Vagina (tissue), 2 donors: Measurements from ENCODE around the gene CIAPIN1. TPM values are rescaled to one million over a fixed set of nuclear protein-coding genes. Genes with fewer than 3 reads are reported as not detected.
A peak's percentile ranks its signal among the peaks of the same experiment; 100 is the strongest.

ENCODE experiments used
- DNase-seq, 2 donors: peaks; one replicate each; pipeline ENCODE4 v3.0.0-alpha.2; 2017; ENCODE audit errors: extremely low spot score in 2 of 2
- H3K27ac ChIP-seq: fragments of 200-600 bp; sonication (generic); one replicate; pipeline ENCODE4 v1.5.1; 2019
- H3K27me3 ChIP-seq: fragments of 200-600 bp; sonication (generic); one replicate; pipeline ENCODE4 v1.5.1; 2019
- H3K36me3 ChIP-seq, 2 donors: fragments of 200-600 bp; sonication (generic); one replicate each; pipeline ENCODE4 v1.5.1; 2017 to 2019
- H3K4me1 ChIP-seq: fragments of 200-600 bp; sonication (generic); one replicate; pipeline ENCODE4 v1.5.1; 2019
- H3K4me3 ChIP-seq, 2 donors: fragments of 200-600 bp; sonication (generic); 1 replicate in 1 of 2; 2 replicates in 1 of 2; pipeline ENCODE4 v1.5.1; 2016 to 2019
- H3K9me3 ChIP-seq: fragments of 200-600 bp; sonication (generic); one replicate; pipeline ENCODE4 v1.5.1; 2019
- POLR2A ChIP-seq, 2 donors: fragments of 450-650 bp; IDR thresholded peaks; one replicate each; pipeline ENCODE4 v1.6.1; 2017; ENCODE audit warnings: antibody characterized with exemption in 2 of 2, mild to moderate bottlenecking in 2 of 2, moderate library complexity in 2 of 2
- POLR2AphosphoS5 ChIP-seq, 2 donors: sonication (generic); formaldehyde crosslinking; IDR thresholded peaks; one replicate each; pipeline ENCODE4 v1.9.0; 2017; ENCODE audit warnings: antibody characterized with exemption in 2 of 2, mild to moderate bottlenecking in 2 of 2, low read depth in 1 of 2; ENCODE audit not compliant: insufficient read depth in 1 of 2
- intact Hi-C: fragments of 100-400 bp; cut with DNase I; formaldehyde crosslinking; loops from one replicate; pipeline ENCODE4 v1.15.1; 2023
- total RNA-seq: library from RNA; depleted of rRNA; stranded (reverse); fragments of >200 nt; gene quantifications from one replicate; pipeline ENCODE4 v1.2.3, GENCODE V29; 2016
- TF ChIP-seq, protein P1 (sequence below), 3 experiments: fragments of 450-650 bp in 2 of 3; fragments of 200-600 bp in 1 of 3; sonication (generic) in 1 of 3; IDR thresholded peaks; one replicate each; pipeline ENCODE4 v1.5.1; 2017 to 2019; ENCODE audit warnings: antibody characterized with exemption in 3 of 3, mild to moderate bottlenecking in 2 of 3, moderate library complexity in 2 of 3

The CIAPIN1 gene
- total RNA-seq, 1 donor from 2014 or later: 28.0 TPM

DNA sequence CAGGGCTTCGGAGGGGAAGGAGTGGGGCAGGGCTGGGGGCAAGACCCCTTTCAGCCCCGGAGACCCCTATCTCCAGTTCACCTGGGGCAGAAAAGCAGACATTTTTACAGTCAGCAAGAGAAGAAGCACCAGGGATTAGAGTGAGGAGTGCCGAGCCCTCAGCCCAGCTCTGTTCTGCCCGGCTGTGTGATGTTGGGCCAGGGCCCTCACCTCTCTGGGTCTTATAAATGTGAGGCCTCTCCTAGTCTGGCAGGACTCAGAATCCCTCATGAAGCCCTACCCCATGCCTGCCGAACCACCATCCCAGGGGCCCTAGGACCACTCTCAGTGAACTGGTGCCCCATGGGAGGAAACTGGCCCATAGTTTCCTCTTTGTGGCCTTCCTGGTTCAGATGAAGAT, 62.1 kb downstream of the CIAPIN1 start:
- Histone ChIP-seq H3K36me3 (no peaks in the 10 kb centered on the region), H3K4me3 (no peak overlapping the region), H3K27ac (no peak overlapping the region), H3K4me1 (peaks cover 40% of the 10 kb centered on the region), H3K9me3 (no peaks in the 10 kb centered on the region), H3K27me3 (no peaks in the 10 kb centered on the region)
- DNase-seq: no peak
- TF ChIP-seq POLR2A (IDR thresholded peaks at IDR 0.05): no peak
- TF ChIP-seq POLR2AphosphoS5 (IDR thresholded peaks at IDR 0.05; ENCODE audit: insufficient read depth in 1 of 2, low read depth in 1 of 2): no peak
- TF ChIP-seq, protein P1, sequence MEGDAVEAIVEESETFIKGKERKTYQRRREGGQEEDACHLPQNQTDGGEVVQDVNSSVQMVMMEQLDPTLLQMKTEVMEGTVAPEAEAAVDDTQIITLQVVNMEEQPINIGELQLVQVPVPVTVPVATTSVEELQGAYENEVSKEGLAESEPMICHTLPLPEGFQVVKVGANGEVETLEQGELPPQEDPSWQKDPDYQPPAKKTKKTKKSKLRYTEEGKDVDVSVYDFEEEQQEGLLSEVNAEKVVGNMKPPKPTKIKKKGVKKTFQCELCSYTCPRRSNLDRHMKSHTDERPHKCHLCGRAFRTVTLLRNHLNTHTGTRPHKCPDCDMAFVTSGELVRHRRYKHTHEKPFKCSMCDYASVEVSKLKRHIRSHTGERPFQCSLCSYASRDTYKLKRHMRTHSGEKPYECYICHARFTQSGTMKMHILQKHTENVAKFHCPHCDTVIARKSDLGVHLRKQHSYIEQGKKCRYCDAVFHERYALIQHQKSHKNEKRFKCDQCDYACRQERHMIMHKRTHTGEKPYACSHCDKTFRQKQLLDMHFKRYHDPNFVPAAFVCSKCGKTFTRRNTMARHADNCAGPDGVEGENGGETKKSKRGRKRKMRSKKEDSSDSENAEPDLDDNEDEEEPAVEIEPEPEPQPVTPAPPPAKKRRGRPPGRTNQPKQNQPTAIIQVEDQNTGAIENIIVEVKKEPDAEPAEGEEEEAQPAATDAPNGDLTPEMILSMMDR (IDR thresholded peaks at IDR 0.05): no peak
- intact Hi-C loops: no loop called here

- Histone ChIP-seq H3K4me1 (peaks cover 40% of the 10 kb centered on the region), H3K27ac (peak overlapping the region; percentile 29)
- TF ChIP-seq, protein P1 (IDR thresholded peaks at IDR 0.05): no peak
- TF ChIP-seq POLR2A (IDR thresholded peaks at IDR 0.05) (no peak), POLR2AphosphoS5 (IDR thresholded peaks at IDR 0.05; ENCODE audit: insufficient read depth in 1 of 2, low read depth in 1 of 2) (no peak)
Observed at GRCh38 chr16:57384248-57385070, 62.7 kb downstream of the CIAPIN1 start.

DNA sequence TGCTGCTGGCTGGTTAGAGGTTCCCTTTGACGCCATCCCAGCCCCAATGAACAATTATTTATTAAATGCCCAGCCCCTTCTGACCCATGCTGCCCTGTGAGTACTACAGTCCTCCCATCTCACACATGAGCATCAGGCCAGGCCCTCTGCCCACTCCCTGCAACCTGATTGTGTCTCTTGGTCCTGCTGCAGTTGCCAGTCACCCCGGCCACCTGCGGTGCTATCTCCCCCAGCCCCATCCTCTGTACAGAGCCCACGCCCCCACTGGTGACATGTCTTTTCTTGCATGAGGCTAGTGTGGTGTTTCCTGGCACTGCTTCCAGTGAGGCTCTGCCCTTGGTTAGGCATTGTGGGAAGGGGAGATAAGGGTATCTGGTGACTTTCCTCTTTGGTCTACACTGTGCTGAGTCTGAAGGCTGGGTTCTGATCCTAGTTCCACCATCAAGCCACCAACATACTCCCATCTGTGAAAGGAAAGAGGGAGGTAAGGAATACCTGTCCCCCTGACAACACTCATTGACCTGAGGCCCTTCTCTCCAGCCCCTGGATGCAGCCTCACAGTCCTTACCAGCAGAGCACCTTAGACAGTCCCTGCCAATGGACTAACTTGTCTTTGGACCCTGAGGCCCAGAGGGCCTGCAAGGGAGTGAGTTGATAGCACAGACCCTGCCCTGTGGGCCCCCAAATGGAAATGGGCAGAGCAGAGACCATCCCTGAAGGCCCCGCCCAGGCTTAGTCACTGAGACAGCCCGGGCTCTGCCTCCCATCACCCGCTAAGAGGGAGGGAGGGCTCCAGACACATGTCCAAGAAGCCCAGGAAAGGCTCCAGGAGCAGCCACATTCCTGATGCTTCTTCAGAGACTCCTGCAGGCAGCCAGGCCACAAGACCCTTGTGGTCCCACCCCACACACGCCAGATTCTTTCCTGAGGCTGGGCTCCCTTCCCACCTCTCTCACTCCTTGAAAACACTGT, 63.6 kb downstream of the CIAPIN1 start:
- Histone ChIP-seq H3K4me1 (peaks cover 40% of the 10 kb centered on the region), H3K27me3 (no peaks in the 10 kb centered on the region), H3K27ac (peak overlapping the region; percentile 29), H3K4me3 (no peak overlapping the region), H3K9me3 (no peaks in the 10 kb centered on the region), H3K36me3 (no peaks in the 10 kb centered on the region)
- DNase-seq: no peak
- intact Hi-C loops: no loop called here
- TF ChIP-seq, protein P1 (IDR thresholded peaks at IDR 0.05): no peak
- TF ChIP-seq POLR2AphosphoS5 (IDR thresholded peaks at IDR 0.05; ENCODE audit: insufficient read depth in 1 of 2, low read depth in 1 of 2): no peak
- no peak for TF ChIP-seq POLR2A (IDR thresholded peaks at IDR 0.05)

More at GRCh38 chr16:57384248-57385070, 62.7 kb downstream of the CIAPIN1 start:
- H3K36me3 ChIP-seq: no peaks in the 10 kb centered on the region
- H3K9me3 ChIP-seq: no peaks in the 10 kb centered on the region
- no peak overlapping the region for H3K4me3 ChIP-seq
- no peaks in the 10 kb centered on the region for H3K27me3 ChIP-seq
- intact Hi-C loops: no loop called here
- DNase-seq: no peak

- no peak overlapping the region for H3K4me3 ChIP-seq
- no peaks in the 10 kb centered on the region for H3K9me3 ChIP-seq
- H3K36me3 ChIP-seq: no peaks in the 10 kb centered on the region
- peaks cover 40% of the 10 kb centered on the region for H3K4me1 ChIP-seq
- TF ChIP-seq, protein P1 (IDR thresholded peaks at IDR 0.05): no peak
- no peak for TF ChIP-seq POLR2AphosphoS5 (IDR thresholded peaks at IDR 0.05; ENCODE audit: insufficient read depth in 1 of 2, low read depth in 1 of 2)
- TF ChIP-seq POLR2A (IDR thresholded peaks at IDR 0.05): no peak
- H3K27ac ChIP-seq: no peak overlapping the region
- no peak for DNase-seq
- intact Hi-C loops: no loop called here
- no peaks in the 10 kb centered on the region for H3K27me3 ChIP-seq
Observed at GRCh38 chr16:57382535-57383275, 64.5 kb downstream of the CIAPIN1 start.
